IPS-18c (cell line): Measurements from ENCODE around the gene ASCC1.

Experiments
- H3K4me3 ChIP-seq: 2 replicates; pipeline ENCODE4 v1.7.0; 2013; ENCODE audit warnings: low read depth, mild to moderate bottlenecking, low read length, moderate library complexity; ENCODE audit not compliant: insufficient read depth
- H3K9me3 ChIP-seq: one replicate; pipeline ENCODE4 v1.6.1; 2013; ENCODE audit warnings: mild to moderate bottlenecking, low read length, moderate library complexity; ENCODE audit not compliant: control insufficient read depth, insufficient read depth

The ASCC1 gene

GRCh38 chr10:72201293-72201692 is 14.8 kb downstream of the ASCC1 start:
- H3K4me3 ChIP-seq: no peak overlapping the region
- no peaks in the 10 kb centered on the region for H3K9me3 ChIP-seq

DNA sequence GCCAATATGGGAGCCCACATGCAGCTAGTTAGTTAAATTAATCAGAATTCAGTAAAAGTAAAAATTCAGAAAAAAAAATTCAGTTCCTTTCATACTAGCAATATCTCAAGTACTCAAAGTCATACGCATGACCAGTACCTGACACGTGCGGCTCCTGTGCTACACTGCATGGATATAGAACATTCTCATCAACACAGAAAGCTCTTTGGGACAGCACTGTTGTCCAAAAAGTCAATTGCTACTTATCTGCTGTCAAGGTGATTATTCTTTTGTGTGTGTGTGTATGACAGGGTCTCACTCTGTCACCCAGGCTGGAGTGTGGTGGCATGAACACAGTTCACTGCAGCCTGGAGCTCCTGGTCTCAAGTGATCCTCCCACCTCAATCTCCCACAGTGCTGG is 15.2 kb downstream of the ASCC1 start:
- Histone ChIP-seq H3K9me3 (no peaks in the 10 kb centered on the region), H3K4me3 (no peak overlapping the region)

DNA sequence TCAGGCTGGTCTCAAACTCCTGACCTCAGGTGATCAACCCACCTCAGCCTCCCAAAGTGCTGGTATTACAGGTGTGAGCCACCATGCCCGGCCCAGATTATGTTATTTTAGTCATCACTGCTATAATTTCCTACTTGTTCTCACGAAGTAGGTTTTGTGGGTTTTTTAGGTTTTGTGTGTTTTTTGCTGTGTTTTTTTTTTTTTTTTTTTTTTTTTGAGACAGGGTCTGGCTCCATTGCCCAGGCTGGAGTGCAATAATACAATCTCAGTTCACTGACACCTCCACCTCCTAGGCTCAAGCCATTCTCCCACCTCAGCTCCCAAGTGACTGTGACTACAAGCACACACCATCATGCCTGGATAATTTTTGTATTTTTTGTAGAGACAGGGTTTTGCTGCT is 21.1 kb downstream of the ASCC1 start:
- Histone ChIP-seq H3K9me3 (no peaks in the 10 kb centered on the region), H3K4me3 (no peak overlapping the region)

GRCh38 chr10:72186982-72187330 is 29.1 kb downstream of the ASCC1 start:
- H3K9me3 ChIP-seq: no peaks in the 10 kb centered on the region
- H3K4me3 ChIP-seq: no peak overlapping the region

GRCh38 chr10:72186258-72186981 is 29.7 kb downstream of the ASCC1 start:
- Histone ChIP-seq H3K9me3 (no peaks in the 10 kb centered on the region), H3K4me3 (no peak overlapping the region)

GRCh38 chr10:72184156-72184555 is 31.9 kb downstream of the ASCC1 start:
- no peak overlapping the region for H3K4me3 ChIP-seq
- no peaks in the 10 kb centered on the region for H3K9me3 ChIP-seq

DNA sequence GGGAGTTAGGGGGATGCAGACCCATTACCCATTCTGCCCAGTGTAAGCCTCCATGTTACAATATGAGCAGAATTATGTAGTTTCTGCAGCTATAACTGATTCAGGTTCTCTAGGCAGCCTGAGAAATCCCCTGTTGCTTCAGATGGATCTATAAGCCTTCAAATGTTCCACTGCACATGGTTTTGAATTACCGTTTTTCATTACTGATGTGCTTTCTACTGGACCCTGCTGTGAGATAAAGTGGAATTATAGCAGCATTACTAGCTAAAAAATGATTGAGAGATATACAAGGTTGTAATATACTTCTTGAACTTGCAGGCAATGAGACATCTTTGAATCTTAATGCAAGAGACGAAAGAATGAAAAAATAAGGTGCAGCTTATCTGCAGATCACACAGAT is 38.6 kb downstream of the ASCC1 start:
- Histone ChIP-seq H3K4me3 (no peak overlapping the region), H3K9me3 (no peaks in the 10 kb centered on the region)

GRCh38 chr10:72176701-72177100 is 39.4 kb downstream of the ASCC1 start:
- Histone ChIP-seq H3K9me3 (no peaks in the 10 kb centered on the region), H3K4me3 (no peak overlapping the region)

DNA sequence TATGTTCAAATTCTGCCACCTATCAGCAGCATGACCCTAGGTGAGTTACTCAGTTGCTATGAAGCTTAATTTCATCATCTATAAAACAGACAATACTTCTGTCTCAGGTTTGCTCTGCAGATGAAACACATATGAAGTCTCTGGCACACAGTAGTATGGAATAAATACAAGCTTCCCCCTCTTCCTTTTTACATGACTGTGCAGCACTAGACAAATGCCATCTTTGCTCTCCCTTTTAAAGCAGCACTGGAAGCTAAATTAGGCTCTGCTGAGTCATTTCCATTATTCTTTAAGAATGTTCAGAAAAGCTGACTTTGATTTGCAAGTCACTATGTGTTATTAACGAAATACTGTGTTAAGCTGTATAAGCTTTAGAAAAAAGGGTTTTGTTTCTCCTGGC is 40.9 kb downstream of the ASCC1 start:
- H3K4me3 ChIP-seq: no peak overlapping the region
- no peaks in the 10 kb centered on the region for H3K9me3 ChIP-seq

DNA sequence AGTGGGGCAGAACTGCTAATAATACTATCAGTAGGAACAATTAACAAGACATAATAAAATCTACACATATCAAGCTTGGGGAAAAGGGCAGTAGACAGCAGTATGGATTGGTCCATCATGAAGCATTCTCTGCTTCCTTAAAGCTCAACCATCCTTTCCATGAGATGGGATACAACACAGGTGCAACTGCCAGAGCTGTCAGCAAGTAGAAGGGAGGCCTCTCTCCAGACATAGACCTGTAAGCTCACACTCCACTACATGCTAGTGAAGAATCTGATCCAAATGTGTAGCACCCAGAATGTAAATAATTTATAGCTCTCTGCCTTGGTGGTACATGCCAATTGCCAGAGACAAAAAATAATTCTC is 41.8 kb downstream of the ASCC1 start:
- no peaks in the 10 kb centered on the region for H3K9me3 ChIP-seq
- no peak overlapping the region for H3K4me3 ChIP-seq

DNA sequence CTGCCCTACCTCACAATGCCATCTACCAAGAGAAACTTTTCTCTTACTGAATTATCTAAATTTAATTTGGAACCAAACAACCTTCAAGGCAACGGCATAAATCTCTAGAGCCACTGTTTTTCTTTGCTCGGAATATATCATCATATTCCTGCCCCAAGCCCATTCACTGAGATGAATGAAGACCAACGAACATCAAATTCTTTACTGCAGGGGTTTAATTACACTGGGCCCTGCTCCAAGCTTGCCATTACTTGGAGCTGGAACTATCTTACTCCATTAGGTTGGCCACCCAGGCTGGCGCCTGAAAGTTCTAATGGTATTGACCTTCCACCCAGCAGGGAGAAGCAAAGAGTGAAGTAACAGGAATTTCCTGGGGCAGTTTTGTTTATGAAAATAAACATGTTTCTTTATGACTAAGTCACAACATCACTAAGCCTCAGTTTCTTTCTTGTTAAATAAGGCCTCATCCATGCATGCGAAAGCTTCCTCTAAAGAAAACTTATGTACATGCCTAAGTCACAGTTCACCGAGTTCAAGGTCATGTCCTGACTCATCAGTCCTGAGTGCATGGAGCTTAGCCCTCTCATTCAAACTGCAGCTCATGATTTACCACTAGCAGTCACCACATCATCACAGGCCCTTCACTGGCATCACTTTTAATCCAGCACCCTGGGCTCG is 42.3 kb downstream of the ASCC1 start:
- Histone ChIP-seq H3K9me3 (no peaks in the 10 kb centered on the region), H3K4me3 (no peak overlapping the region)

- Histone ChIP-seq H3K4me3 (no peak overlapping the region), H3K9me3 (no peaks in the 10 kb centered on the region)
These were observed 42.8 kb downstream of the ASCC1 start for GRCh38 chr10:72173262-72173618.

GRCh38 chr10:72171175-72171630 is 44.9 kb downstream of the ASCC1 start:
- H3K9me3 ChIP-seq: no peaks in the 10 kb centered on the region
- no peak overlapping the region for H3K4me3 ChIP-seq

- no peaks in the 10 kb centered on the region for H3K9me3 ChIP-seq
- no peak overlapping the region for H3K4me3 ChIP-seq
These were observed 45.3 kb downstream of the ASCC1 start for GRCh38 chr10:72170733-72171132.

DNA sequence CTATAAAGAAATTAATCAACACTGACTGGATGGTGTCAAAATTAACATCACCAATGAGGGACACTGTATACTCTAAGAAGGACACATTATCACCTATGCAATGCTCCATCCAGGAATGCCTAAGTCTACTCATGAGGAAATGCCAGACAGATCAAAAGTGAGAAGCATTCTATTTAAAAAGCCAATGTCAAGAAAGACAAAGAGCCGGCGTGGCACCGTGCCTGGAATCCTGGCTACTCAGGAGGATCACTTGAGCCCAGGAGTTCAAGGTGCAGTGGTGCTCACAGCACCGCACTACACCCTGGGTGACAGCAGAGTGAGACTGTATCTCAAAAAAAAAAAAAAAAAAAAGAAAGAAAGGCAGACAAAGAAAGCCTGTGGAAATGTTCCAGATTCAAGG is 45.8 kb downstream of the ASCC1 start:
- no peaks in the 10 kb centered on the region for H3K9me3 ChIP-seq
- H3K4me3 ChIP-seq: no peak overlapping the region

DNA sequence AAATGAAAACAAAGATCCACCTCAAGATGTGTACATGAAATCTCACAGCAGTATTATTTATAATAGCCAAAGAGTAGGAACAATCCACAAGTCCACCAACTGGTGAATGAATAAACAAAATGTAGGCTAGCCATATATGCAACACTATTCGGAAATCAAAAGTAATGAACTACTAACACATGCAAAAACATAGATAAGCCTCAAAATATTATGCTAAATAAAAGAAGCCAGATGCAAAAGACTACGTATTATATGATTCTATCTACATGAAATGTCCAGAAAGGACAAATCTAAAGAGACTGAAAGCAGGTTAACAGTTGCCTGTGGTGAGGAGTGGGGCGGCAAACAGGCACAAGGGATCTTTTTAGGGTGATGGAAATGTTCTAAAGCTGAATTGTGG is 49.0 kb downstream of the ASCC1 start:
- H3K4me3 ChIP-seq: no peak overlapping the region
- no peaks in the 10 kb centered on the region for H3K9me3 ChIP-seq

GRCh38 chr10:72164617-72165016 is 51.5 kb downstream of the ASCC1 start:
- Histone ChIP-seq H3K9me3 (no peaks in the 10 kb centered on the region), H3K4me3 (no peak overlapping the region)

- Histone ChIP-seq H3K4me3 (no peak overlapping the region), H3K9me3 (no peaks in the 10 kb centered on the region)
These were observed 53.1 kb downstream of the ASCC1 start for GRCh38 chr10:72162978-72163377.

- Histone ChIP-seq H3K4me3 (no peak overlapping the region), H3K9me3 (no peaks in the 10 kb centered on the region)
These were observed 57.9 kb downstream of the ASCC1 start for GRCh38 chr10:72158176-72158575.
